NK-92 treated with Interleukin-12 subunit alpha and Interleukin-12 subunit beta, amount 100 ng/mL, for 24 hours (cell line): ENCODE results near the gene IL1A.
A peak's percentile ranks its signal among the peaks of the same experiment; 100 is the strongest.
"Not testable (repeated sequence)": the region's sequence is repeated elsewhere in the genome, so short reads cannot be mapped to it uniquely, and the experiment has no call there.

ENCODE experiments used
- DNase-seq: peaks from one replicate; lab custom pipeline; 2025; lab: John Stamatoyannopoulos, UW

Gene IL1A

GRCh38 chr2:112784199-112785189 lies at the start of gene IL1A:
IL1A (minus strand) TSS chr2:112784493; CDS start chr2:112783770, 723 bp downstream.
- DNase-seq = no peak

- no peak for DNase-seq
These were observed 49.7 kb upstream of the IL1A start for GRCh38 chr2:112833976-112834375.

- not testable (repeated sequence) for DNase-seq
These were observed 49.3 kb upstream of the IL1A start for GRCh38 chr2:112833639-112833931.

GRCh38 chr2:112832841-112833638 lies 48.7 kb upstream of the IL1A start:
- DNase-seq = no peak

- DNase-seq = no peak
These were observed 47.9 kb upstream of the IL1A start for GRCh38 chr2:112831946-112832840.

- DNase-seq = no peak
These were observed 47.2 kb upstream of the IL1A start for GRCh38 chr2:112831513-112831845.

- no peak for DNase-seq
These were observed 46.6 kb upstream of the IL1A start for GRCh38 chr2:112830682-112831512.

GRCh38 chr2:112829961-112830681 lies 45.8 kb upstream of the IL1A start:
- no peak for DNase-seq

- no peak for DNase-seq
These were observed 45.0 kb upstream of the IL1A start for GRCh38 chr2:112829101-112829960.

- DNase-seq = no peak
These were observed 44.0 kb upstream of the IL1A start for GRCh38 chr2:112828251-112828691.

GRCh38 chr2:112827604-112828185 lies 43.4 kb upstream of the IL1A start:
- no peak for DNase-seq

- no peak for DNase-seq
These were observed 42.7 kb upstream of the IL1A start for GRCh38 chr2:112827009-112827408.

GRCh38 chr2:112825706-112826105 lies 41.4 kb upstream of the IL1A start:
- DNase-seq = no peak

GRCh38 chr2:112824694-112825085 lies 40.4 kb upstream of the IL1A start:
- DNase-seq = peak; percentile 42

GRCh38 chr2:112821682-112822081 lies 37.4 kb upstream of the IL1A start:
- peak; percentile 67 for DNase-seq

GRCh38 chr2:112821142-112821541 lies 36.8 kb upstream of the IL1A start:
- peak; percentile 91 for DNase-seq

- no peak for DNase-seq
These were observed 36.0 kb upstream of the IL1A start for GRCh38 chr2:112820343-112820742.

GRCh38 chr2:112819081-112819480 lies 34.8 kb upstream of the IL1A start:
- DNase-seq = no peak
